ENCODE data around the gene TAF3. TPM values are rescaled to one million over a fixed set of nuclear protein-coding genes. Genes with fewer than 3 reads are reported as not detected.

Gene TAF3
- total RNA-seq: 1.6 and 1.9 TPM in 2 replicates

GRCh38 chr10:7818295-7819120 lies at the start of gene TAF3:
TAF3 (plus strand) TSS chr10:7818505; CDS start chr10:7818710, 205 bp downstream.

GRCh38 chr10:7787857-7788638 lies 30.3 kb upstream of the TAF3 start, which contains the start of the genes ATP5F1C and KIN:
ATP5F1C (plus strand) TSS chr10:7788177; CDS start chr10:7788208, 31 bp downstream.
KIN (minus strand) TSS chr10:7787993; CDS start chr10:7787933, 60 bp downstream.

GRCh38 chr10:8054494-8055407 lies 236.4 kb downstream of the TAF3 start, which contains the start of gene GATA3:
GATA3 (plus strand) TSS chr10:8054688; CDS start chr10:8055656, 968 bp downstream.

Other genes with a start within 250 kb of the TAF3 start
- gene ITIH5, start 151.5 kb upstream of the TAF3 start, total RNA-seq: 0.19 TPM in 1 of 2 replicates, not detected in the other
- gene ITIH2, start 115.2 kb upstream of the TAF3 start, total RNA-seq: under 0.01 TPM in 1 of 2 replicates, not detected in the other
- gene KIN, start 30.5 kb upstream of the TAF3 start, total RNA-seq: 6.5 and 7.7 TPM in 2 replicates
- 260 and 276 TPM in 2 replicates for gene ATP5F1C, start 30.3 kb upstream of the TAF3 start, total RNA-seq
- gene GATA3, start 236.2 kb downstream of the TAF3 start, total RNA-seq: 0.09 and 0.19 TPM in 2 replicates

Measured in endothelial cell of coronary artery (primary cell).